Epithelial cell of proximal tubule (primary cell): ENCODE measurements around the gene MAP3K20. TPM values are rescaled to one million over a fixed set of nuclear protein-coding genes. Genes with fewer than 3 reads are reported as not detected.

Experiments used
- DNase-seq: peaks from one replicate; pipeline ENCODE4 v3.0.0-alpha.2; 2011; ENCODE audit warnings: low read depth
- H3K4me3 ChIP-seq: 2 replicates; pipeline ENCODE4 v1.5.1; 2011; ENCODE audit warnings: low read depth, mild to moderate bottlenecking, low read length
- total RNA-seq: library from RNA; depleted of rRNA; stranded (reverse); fragments of >200 nt; gene quantifications from 2 replicates; pipeline ENCODE4 v1.2.3, GENCODE V29; 2015
- TF ChIP-seq, protein P1 (sequence below): conservative IDR thresholded peaks from 2 replicates; pipeline ENCODE4 v1.5.1; 2012; ENCODE audit warnings: low read depth, mild to moderate bottlenecking, low read length

Gene MAP3K20
- total RNA-seq, 1 donor from 2014 or later = 19.4 TPM

DNA sequence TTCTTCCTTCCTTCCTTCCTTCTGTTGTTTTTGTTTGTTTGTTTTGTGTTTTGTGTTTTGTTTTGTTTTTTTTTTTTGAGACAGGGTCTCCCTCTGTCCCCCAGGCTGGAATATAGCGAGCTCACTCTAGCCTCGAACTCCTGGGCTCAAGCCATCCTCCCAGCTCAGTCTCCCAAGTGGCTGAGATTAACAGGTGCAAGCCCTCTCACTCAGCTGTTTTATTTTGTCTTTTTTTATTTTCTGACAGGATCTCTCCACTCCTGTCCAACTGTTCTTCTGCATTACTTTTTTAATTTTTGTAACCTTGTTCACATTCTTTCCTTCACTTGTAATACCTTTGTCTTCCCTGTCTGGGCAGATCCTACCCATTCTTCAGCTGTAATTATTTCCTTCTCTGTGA, 23.6 kb downstream of the MAP3K20 start:
- DNase-seq = no peak
- no peak overlapping the region for H3K4me3 ChIP-seq
- TF ChIP-seq, protein P1, sequence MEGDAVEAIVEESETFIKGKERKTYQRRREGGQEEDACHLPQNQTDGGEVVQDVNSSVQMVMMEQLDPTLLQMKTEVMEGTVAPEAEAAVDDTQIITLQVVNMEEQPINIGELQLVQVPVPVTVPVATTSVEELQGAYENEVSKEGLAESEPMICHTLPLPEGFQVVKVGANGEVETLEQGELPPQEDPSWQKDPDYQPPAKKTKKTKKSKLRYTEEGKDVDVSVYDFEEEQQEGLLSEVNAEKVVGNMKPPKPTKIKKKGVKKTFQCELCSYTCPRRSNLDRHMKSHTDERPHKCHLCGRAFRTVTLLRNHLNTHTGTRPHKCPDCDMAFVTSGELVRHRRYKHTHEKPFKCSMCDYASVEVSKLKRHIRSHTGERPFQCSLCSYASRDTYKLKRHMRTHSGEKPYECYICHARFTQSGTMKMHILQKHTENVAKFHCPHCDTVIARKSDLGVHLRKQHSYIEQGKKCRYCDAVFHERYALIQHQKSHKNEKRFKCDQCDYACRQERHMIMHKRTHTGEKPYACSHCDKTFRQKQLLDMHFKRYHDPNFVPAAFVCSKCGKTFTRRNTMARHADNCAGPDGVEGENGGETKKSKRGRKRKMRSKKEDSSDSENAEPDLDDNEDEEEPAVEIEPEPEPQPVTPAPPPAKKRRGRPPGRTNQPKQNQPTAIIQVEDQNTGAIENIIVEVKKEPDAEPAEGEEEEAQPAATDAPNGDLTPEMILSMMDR = no peak

DNA sequence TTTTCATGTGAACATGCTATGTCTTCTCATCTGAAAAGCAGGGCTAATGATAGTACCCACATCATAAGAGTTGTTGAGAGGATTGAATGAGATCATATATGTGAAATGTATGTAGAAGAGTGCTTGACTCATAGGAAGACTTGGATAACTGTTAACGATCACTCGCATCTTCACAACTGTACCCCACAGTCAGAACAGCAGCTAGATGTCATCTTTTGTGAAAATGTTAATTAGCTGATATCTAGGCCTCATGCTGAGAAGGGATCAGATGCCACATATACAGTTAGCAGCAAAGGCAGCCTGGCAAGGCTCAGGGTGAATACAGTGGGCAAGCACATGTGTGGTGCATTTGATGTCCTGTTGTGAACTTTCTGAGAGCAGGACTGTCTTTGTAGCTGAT, 24.2 kb downstream of the MAP3K20 start:
- no peak for DNase-seq
- TF ChIP-seq, protein P1 = no peak
- no peak overlapping the region for H3K4me3 ChIP-seq

DNA sequence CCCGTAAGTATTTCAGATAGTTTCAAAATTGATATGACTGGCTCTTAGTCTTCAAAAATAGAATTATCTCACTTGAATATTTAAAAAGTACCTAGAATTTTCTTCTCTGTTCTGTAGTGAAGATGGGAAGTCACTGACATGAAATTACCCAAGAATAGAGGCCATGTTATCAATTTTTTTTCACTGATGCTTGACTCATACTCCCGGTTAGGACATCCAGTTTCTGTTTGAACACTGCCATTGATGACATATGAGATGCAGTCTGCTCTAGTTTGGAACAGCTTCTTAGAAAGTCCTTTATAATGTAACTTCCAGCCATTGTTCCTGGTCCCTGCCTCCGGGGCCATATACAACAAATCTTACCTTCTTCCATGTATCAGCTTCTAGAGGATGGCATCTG, 26.0 kb downstream of the MAP3K20 start:
- no peak overlapping the region for H3K4me3 ChIP-seq
- DNase-seq = no peak
- TF ChIP-seq, protein P1 = no peak

DNA sequence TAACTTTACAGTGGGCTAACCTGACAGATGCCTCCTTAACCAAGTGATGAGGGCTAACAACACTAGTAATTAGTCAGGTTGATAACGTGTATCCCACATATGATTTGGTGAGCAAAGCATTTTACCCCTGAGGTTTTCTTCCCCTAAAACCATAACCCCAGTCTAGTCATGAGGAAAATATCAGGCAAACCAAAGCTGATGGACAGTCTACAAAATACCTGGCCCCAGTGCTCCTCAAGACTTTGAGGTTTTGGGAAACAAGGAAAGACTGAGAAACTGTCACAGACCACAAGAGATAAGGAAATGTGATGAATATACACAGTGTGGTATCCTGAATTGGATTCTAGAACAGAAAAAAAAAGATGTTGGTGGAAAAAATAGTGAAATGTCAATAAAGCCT, 28.5 kb downstream of the MAP3K20 start:
- DNase-seq = no peak
- TF ChIP-seq, protein P1 = no peak
- H3K4me3 ChIP-seq = no peak overlapping the region

DNA sequence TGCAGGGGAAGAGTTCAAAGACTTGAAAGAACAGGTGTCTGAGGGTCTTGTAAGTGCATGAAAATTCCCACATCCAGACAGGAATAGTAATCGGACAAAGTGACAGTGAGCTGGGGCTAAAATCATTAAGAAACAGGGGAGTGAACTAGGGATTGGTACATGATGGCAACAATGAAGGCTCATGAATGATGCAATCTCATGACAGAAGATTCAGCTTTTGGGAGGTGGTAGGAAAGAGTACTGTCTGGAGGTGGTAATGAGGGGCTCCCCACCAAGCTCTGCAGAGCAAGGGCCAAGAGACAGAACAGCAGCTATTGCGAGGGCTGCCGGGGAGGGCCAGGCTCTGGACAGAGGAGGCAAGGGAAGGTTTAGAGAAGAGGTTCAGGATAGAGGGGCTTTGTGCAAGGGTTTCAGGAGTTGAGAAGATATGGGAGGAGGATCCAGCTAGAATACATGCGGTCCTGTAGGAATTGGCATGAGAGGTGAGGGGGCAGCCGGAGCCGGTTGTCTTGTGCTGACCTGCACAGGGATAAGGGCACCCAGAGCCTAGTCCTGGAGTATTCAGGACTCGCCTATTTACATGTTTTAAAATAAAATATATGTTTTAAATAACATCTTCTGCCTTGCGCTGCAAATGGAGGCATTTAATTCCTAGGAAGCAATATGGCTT, 31.4 kb downstream of the MAP3K20 start:
- TF ChIP-seq, protein P1 = no peak
- no peak for DNase-seq

DNA sequence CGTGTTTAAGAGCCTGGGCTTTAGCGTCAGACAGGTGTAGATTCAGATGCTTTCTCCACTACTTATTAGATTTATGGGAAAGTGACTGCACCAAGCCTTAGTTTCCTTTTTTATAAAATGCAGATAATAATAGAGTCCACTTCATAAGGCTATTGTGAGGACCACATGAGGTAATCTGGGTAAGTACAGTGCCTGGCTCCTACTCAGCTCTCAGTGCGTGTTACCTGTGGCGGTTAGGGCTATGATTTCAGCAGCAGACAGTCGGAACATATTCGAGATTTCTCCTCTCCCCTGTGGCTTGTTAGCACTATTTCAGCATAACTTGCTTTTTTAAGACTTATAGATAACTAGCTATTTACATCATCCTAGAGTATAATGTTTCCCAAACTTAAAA, 32.0 kb downstream of the MAP3K20 start:
- H3K4me3 ChIP-seq = no peak overlapping the region
- TF ChIP-seq, protein P1 = no peak
- DNase-seq = no peak

More for the DNA sequence above, 31.4 kb downstream of the MAP3K20 start:
- no peak overlapping the region for H3K4me3 ChIP-seq

DNA sequence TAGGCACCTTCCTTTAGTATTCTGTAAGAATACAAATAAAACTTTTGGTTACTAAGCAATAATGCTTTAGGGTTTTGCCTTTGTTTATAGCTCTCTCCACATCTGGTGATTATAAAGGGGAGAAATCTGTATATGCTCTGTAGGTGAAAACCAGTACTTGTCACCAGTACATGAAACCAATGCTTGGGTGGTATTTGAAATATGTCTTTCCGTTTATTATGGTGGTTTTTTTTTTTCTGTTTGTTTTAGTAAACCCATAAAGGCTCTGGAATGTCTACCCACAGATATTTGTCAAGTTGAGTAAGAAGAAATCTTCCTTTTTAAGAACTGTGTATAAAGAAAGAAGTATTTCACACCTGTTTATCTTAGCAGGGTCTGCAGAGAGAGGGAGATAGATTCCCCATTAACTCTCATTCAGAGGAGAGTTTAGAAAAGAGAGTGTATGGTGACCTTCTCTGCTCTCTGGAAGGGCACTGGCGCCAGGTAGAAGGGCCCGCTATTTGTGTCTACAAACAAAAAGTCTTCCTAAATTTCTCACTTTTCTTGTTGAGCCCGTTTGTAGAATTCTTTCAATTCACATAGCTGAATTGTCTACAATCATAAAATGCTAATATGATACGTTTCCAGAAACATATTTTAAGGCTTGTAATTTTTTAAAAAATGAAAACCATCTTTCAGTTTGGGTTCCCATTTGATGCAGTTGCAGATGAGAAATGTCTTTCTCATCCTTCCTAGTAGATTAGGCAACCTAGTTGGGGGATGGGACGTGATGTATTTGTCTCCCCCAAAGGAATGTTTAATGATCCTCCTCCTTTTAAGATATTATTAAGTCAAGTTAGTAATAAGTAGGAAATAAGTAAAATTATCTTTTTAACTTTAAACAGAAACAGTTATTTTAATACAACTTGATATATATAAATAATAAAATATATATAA, 33.9 kb downstream of the MAP3K20 start:
- H3K4me3 ChIP-seq = no peak overlapping the region
- no peak for DNase-seq
- TF ChIP-seq, protein P1 = no peak
